ENCODE results near the gene PRKAR2B. TPM values are rescaled to one million over a fixed set of nuclear protein-coding genes. Genes with fewer than 3 reads are reported as not detected.

Gene PRKAR2B
- total RNA-seq, 1 experiment from 2014 or later = 22.9 TPM

DNA sequence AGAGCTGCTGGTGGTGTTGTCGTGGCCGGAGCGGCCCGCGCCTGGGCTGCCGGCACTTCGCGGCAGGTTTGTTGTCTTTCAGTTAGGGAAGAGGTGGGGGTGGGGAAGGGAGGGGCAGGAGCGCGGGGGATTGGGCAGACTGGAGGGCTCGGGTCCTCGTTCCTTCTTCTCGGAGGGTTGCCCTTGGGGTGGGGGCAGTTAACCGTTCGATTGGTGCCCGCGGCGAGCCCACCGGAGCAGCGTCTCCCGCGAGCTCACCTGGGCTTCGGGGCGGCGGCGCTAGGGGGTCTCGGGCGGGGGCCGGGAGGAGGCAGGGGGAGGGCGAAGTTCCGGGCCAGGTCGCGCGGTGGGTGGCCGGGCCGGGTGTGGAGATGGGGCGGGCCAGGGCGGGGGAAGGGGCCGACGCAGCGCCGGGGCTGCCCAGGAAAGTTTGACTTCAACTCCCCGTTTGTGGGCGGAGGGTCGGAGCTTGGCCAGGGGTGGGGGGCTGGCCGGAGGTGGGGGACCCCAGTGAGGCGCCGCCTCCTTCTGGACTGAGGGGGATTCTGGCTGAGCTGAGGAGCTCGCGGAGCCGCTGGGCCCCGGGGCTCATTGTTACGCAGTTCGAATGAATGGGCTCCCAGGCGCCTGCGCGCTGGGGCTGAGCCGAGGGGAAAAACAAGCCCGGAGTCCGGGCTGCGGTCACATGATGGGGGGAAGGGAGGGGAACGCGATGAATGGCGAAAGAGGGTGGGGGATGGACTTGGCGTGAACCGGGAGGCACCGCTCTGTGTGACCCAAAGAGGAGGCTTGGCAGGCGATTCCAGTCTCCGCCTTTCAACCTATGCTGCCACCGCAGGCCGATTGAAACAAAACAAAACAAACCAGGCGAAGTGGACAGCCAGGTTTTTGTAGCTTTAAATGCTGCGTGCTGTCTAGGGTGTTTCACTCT is 124.9 kb downstream of the PRKAR2B start:
- Histone ChIP-seq H3K27me3 (ENCODE audit: control insufficient read depth, insufficient read depth, low read length) (no peaks in the 10 kb centered on the region), H3K36me3 (replicated peaks; ENCODE audit: control insufficient read depth, insufficient read depth, low read length) (no peaks in the 10 kb centered on the region), H3K4me3 (ENCODE audit: insufficient read depth, low read depth, low read length) (peak overlapping the region; percentile 85)
- DNase-seq = peak; percentile 86

DNA sequence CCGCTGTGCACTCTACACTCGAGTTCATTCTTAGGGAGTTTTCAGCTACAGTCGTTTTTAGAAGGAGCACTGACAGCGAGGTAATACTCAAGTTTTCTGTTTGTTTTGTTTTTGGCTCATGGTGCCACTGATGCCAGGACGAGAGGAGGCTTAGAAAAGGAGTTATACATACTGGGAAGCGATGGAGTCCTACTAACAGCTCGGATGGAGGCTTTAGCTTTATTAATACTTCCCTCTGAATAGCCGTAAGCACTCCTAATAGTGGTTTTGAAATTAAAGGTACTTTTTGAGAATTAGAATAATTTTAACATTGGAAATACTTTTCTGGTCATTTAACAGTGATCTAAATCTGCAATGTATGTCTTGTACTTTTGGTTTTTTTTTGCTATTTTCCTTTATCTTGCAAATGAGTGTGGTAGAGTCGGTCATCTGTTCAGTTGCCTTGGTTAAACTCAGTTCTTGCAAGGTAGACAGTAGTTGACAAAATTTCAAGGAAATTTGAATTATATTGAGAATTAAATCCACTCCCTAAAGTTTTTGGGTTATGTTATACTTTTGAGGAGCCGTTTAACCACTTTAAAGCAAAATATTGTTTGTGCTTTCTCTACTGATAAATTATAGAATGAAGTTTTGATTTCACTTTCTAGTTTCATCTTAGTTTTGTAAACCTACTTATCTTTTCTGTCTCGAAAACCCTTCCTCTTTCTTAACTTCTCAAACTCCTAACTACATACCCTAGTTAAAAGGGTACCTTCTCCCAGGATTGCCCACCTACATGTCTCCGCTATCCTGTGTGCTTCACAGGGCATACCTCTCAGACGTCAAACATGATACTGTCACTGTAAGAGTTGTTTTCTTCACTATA is 125.8 kb downstream of the PRKAR2B start:
- H3K4me3 ChIP-seq (ENCODE audit: insufficient read depth, low read depth, low read length) = peak overlapping the region; percentile 85
- no peaks in the 10 kb centered on the region for H3K36me3 ChIP-seq (replicated peaks; ENCODE audit: control insufficient read depth, insufficient read depth, low read length)
- no peaks in the 10 kb centered on the region for H3K27me3 ChIP-seq (ENCODE audit: control insufficient read depth, insufficient read depth, low read length)
- DNase-seq = peak; percentile 9

DNA sequence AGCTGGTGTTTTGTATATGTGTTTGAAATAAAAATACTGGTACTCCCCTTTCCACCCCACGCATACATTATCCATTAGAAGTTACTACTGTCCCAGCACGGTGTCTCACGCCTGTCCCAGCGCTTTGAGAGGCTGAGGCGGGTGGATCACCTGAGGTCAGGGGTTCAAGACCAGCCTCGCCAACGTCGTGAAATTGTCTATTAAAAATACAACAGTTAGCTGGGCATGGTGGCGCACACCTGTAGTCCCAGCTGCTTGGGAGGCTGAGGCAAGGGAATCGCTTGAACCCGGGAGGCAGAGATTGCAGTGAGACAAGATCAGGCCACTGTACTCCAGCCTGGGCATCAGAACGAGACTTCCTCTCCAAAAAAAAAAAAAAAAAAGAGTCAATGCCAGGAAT is 127.0 kb downstream of the PRKAR2B start:
- Histone ChIP-seq H3K27me3 (ENCODE audit: control insufficient read depth, insufficient read depth, low read length) (no peaks in the 10 kb centered on the region), H3K36me3 (replicated peaks; ENCODE audit: control insufficient read depth, insufficient read depth, low read length) (no peaks in the 10 kb centered on the region), H3K4me3 (ENCODE audit: insufficient read depth, low read depth, low read length) (no peak overlapping the region)
- no peak for DNase-seq

DNA sequence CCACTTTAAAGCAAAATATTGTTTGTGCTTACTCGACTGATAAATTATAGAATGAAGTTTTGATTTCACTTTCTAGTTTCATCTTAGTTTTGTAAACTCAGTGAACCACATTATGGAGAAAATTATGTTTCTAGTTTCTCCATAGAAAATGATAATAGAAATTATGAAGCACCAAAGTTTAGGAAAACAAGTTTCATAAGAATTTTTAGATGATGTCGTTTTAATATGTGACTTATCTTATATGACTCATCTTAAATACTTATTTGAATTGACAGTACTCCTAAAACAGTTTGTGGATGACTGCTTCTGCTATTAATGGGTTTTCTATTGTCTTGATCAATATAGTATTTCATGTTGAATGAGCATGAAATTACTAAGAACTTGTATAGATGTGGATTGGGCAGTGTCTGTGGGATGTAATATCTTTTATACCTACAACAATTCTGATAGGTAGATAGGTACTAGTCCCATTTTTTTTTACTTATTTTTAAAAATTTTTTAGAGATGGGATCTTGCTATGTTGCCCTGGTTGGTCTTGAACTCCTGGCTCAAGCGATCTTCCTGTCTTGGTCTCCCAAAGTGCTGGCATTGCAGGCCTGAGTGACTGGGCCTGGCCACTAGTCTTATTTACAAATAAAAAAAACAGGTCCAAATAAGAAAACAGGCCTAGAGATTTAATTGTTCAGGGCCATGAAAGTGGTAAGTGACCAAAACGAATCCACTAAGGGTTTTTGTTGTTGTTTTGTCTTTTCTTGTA is 127.9 kb downstream of the PRKAR2B start:
- Histone ChIP-seq H3K36me3 (replicated peaks; ENCODE audit: control insufficient read depth, insufficient read depth, low read length) (no peaks in the 10 kb centered on the region), H3K4me3 (ENCODE audit: insufficient read depth, low read depth, low read length) (no peak overlapping the region), H3K27me3 (ENCODE audit: control insufficient read depth, insufficient read depth, low read length) (no peaks in the 10 kb centered on the region)
- no peak for DNase-seq

DNA sequence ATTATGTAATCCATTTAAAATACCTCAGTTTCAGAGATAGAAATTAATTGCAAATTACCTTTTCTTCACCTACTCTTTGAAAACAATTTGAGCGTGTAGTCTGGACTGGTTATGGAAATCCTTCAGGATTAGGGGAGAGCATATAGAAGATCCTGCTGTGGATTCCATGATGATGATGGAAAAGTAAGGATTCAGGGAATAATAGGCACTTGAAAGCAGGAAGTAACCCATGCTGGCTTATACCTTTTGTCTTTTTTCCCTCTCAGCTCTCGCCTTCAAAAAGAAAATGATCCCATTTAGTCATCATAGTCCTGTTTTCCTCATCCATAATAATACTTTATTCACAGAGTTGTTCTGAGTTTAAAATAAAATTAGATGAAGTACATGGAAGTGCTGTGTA is 128.7 kb downstream of the PRKAR2B start:
- peak; percentile 15 for DNase-seq
- H3K4me3 ChIP-seq (ENCODE audit: insufficient read depth, low read depth, low read length) = no peak overlapping the region

DNA sequence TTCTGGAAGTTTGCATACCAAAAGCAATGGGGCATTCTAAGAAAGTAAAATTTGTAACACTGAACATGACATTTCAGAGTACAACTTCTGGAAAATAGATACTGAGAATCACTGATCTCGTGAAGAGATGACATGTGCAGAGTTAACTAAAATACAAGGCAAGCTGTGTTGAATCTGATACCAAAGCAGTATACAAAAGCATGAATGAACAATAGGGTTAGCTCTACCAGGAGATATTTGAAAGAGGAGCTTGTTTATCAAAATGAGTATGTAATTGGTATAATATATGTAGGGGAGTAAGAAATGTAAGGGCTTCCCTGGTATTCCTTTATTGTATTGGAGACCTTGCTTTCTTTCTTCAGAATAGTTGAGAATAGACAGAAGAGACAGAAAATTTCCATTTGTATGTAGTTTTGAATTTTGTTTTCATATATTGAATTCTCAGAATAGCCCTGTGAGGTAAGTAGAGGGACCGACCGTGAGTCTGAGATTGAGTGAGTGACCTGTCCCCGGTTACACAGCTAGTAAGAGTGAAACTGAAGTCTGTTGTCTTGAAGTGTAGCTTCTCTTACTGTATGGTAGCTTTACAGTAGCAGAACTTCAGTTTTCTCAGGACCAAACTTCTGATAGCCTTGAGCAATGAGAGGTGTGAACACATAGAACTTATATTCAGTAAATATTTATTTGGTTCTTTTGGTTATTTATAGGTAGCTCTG is 129.3 kb downstream of the PRKAR2B start:
- H3K27me3 ChIP-seq (ENCODE audit: control insufficient read depth, insufficient read depth, low read length) = no peaks in the 10 kb centered on the region
- DNase-seq = no peak
- no peak overlapping the region for H3K4me3 ChIP-seq (ENCODE audit: insufficient read depth, low read depth, low read length)
- no peaks in the 10 kb centered on the region for H3K36me3 ChIP-seq (replicated peaks; ENCODE audit: control insufficient read depth, insufficient read depth, low read length)

More for the DNA sequence above, 128.7 kb downstream of the PRKAR2B start:
- H3K27me3 ChIP-seq (ENCODE audit: control insufficient read depth, insufficient read depth, low read length) = no peaks in the 10 kb centered on the region
- H3K36me3 ChIP-seq (replicated peaks; ENCODE audit: control insufficient read depth, insufficient read depth, low read length) = no peaks in the 10 kb centered on the region

DNA sequence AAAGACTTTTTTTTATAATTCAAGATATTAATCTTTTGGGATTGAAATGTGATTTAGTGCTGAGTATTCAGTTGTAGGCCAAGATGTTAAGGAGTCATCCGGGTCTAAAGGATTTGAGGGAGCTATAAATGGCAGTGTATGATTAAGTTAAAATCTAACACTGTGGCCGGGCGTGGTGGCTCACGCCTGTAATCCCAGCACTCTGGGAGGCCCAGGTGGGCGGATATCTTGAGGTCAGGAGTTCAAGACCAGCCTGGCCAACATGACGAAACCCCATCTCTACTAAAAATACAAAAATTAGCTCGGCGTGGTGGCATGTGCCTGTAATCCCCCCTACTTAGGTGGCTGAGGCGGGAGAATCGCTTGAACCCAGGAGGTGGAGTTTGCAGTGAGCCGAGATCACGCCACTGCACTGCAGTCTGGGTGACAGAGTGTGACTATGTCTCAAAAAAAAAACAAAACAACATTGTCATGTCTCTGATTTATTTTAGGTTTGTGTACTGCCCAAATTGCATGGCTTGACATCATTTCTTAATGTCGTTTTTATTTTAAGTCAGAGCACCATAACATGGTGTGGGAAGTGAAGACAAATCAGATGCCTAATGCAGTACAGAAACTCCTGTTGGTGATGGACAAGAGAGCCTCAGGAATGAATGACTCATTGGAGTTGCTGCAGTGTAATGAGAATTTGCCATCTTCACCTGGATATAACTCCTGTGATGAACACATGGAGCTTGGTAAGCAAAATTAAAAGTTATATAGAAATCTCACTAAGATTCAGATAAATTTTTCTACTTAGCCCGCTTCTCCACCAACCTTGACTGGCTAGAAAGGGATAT is 135.0 kb downstream of the PRKAR2B start:
- Histone ChIP-seq H3K36me3 (replicated peaks; ENCODE audit: control insufficient read depth, insufficient read depth, low read length) (peaks cover 1% of the 10 kb centered on the region; the same call in 1 of the 2 replicates), H3K27me3 (ENCODE audit: control insufficient read depth, insufficient read depth, low read length) (no peaks in the 10 kb centered on the region), H3K4me3 (ENCODE audit: insufficient read depth, low read depth, low read length) (no peak overlapping the region)
- no peak for DNase-seq

DNA sequence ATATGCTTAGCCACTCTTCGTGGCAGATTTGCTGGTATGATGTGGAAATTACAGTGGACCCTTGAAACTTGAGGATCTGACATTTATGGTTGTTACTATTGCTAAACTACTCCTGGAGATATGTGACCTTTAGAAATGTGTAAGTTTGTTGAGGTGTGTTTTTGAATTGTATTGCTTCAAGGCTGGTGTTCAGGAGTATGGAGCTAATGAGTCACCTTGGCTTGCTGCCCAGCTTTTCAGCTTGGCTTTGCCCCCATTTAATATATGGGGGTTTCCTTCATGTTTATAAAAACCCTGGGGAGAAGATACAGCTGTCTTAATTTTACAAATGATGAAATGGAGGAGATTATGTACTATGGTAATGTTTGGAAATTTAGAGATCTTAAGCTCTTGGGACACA is 135.9 kb downstream of the PRKAR2B start:
- no peak for DNase-seq
- Histone ChIP-seq H3K27me3 (ENCODE audit: control insufficient read depth, insufficient read depth, low read length) (no peaks in the 10 kb centered on the region), H3K36me3 (replicated peaks; ENCODE audit: control insufficient read depth, insufficient read depth, low read length) (peaks cover 1% of the 10 kb centered on the region; the same call in 1 of the 2 replicates), H3K4me3 (ENCODE audit: insufficient read depth, low read depth, low read length) (no peak overlapping the region)

DNA sequence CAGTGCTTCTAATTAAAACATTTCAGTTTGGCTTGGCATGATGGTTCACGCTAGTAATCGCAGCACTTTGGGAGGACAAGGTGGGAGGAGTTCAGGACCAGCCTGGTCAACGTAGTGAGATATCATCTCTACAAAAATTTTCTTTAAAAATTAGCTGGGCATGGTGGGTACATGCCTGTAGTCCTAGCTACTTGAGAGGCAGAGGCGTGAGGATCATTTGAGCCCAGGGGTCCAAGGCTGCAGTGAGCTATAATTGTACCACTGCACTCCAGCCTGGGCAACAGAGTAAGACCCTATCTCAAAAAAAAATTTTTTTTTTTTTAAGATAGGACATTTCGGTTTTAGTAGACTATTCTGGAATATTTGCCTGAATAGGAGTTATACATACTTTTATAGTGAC is 136.7 kb downstream of the PRKAR2B start:
- Histone ChIP-seq H3K4me3 (ENCODE audit: insufficient read depth, low read depth, low read length) (no peak overlapping the region), H3K27me3 (ENCODE audit: control insufficient read depth, insufficient read depth, low read length) (no peaks in the 10 kb centered on the region), H3K36me3 (replicated peaks; ENCODE audit: control insufficient read depth, insufficient read depth, low read length) (peaks cover 2% of the 10 kb centered on the region)
- DNase-seq = no peak

DNA sequence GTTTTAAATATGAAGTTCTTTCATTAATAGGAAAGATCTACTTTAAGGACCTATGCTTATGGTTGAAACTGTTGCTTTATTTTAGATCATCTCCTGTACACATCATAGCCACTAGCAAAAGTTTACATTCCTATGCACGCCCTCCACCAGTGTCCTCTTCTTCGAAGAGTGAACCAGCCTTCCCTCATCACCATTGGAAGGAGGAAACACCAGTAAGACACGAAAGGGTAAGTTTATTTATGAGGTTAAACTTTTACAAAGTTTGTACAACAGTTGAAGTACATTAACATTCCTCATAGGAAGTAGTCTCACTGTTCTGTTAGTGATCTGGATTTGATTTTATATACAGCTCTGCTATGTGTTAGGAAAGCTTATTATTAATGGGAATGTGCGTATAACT is 141.2 kb downstream of the PRKAR2B start:
- H3K4me3 ChIP-seq (ENCODE audit: insufficient read depth, low read depth, low read length) = no peak overlapping the region
- peaks cover 3% of the 10 kb centered on the region for H3K36me3 ChIP-seq (replicated peaks; ENCODE audit: control insufficient read depth, insufficient read depth, low read length)
- no peaks in the 10 kb centered on the region for H3K27me3 ChIP-seq (ENCODE audit: control insufficient read depth, insufficient read depth, low read length)
- no peak for DNase-seq

DNA sequence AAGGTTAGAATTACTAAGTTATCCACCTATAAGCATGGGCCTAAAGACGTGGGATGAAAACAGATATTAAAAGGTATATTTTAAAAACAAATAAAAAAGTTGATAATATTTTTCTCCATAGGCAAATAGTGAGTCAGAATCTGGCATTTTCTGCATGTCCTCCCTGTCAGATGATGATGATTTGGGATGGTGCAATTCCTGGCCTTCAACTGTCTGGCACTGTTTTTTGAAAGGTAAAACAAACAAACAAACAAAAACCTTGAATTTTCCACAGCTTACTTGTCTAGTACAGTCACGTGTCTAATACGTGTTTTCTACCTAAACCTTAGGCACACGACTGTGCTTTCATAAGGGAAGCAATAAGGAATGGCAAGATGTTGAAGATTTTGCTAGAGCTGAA is 141.7 kb downstream of the PRKAR2B start:
- no peak for DNase-seq
- no peaks in the 10 kb centered on the region for H3K27me3 ChIP-seq (ENCODE audit: control insufficient read depth, insufficient read depth, low read length)
- H3K4me3 ChIP-seq (ENCODE audit: insufficient read depth, low read depth, low read length) = no peak overlapping the region
- H3K36me3 ChIP-seq (replicated peaks; ENCODE audit: control insufficient read depth, insufficient read depth, low read length) = peaks cover 3% of the 10 kb centered on the region

DNA sequence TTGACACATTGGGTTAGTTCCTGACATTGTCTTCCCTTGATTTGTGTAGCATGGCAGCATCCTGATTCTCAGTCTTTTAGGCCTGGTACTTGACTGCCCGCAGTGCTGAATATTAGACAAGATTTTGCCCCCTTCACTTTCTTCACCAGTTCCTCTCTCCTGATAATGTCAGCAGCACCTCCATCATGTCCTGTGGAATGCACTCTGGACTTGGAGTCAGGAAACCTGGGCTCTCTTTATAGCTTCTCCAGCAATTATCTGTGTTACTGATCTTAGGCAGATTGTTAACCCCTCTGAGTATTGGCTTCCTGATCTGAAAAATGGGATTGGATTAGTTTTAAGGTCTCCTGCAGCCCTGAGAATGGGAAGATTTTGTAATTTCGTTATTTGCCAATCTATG is 143.3 kb downstream of the PRKAR2B start:
- H3K36me3 ChIP-seq (replicated peaks; ENCODE audit: control insufficient read depth, insufficient read depth, low read length) = peaks cover 3% of the 10 kb centered on the region
- no peak overlapping the region for H3K4me3 ChIP-seq (ENCODE audit: insufficient read depth, low read depth, low read length)
- no peak for DNase-seq
- no peaks in the 10 kb centered on the region for H3K27me3 ChIP-seq (ENCODE audit: control insufficient read depth, insufficient read depth, low read length)

DNA sequence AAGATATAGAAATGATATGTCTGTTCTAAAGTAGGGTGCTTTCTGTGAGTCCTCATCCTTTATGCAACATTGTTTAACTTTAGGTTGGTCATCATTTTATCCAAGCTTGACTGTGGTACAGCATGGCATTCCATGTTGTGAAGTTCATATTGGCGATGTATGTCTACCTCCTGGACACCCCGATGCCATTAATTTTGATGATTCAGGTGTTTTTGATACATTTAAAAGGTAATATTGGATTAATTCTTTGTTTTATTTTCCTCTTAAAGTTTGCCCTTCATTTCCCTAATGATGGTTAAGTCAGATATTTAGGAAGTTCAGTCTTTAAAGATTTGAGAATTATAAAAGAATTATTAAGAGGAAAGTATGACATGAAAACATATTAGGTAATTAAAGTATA is 145.6 kb downstream of the PRKAR2B start:
- no peak for DNase-seq
- no peak overlapping the region for H3K4me3 ChIP-seq (ENCODE audit: insufficient read depth, low read depth, low read length)
- no peaks in the 10 kb centered on the region for H3K27me3 ChIP-seq (ENCODE audit: control insufficient read depth, insufficient read depth, low read length)
- peaks cover 2% of the 10 kb centered on the region; the same call in 1 of the 2 replicates for H3K36me3 ChIP-seq (replicated peaks; ENCODE audit: control insufficient read depth, insufficient read depth, low read length)
